Stimulated activated naive B cell treated with anti-CD40 and anti-IgM and Interleukin-4, amounts not matched to agents 10 μg/mL and 1 μg/mL and 100 μg/mL, for 72 hours (primary cell): ENCODE measurements around the gene ARHGAP12.

Source experiments
- ATAC-seq, 2 donors: fragments of 150-1000 bp; cut with Tn5 transposase; replicated peaks; 2 replicates each; pipeline ENCODE4 v1.10.0; 2021; ENCODE audit warnings: moderate library complexity in 1 of 2
- DNase-seq: peaks from one replicate; pipeline ENCODE4 v3.0.0; 2021
- H3K27ac Mint-ChIP-seq: one replicate; pipeline ENCODE4 v1.8.0; 2022; ENCODE audit warnings: mild to moderate bottlenecking, mixed read lengths
- H3K27me3 Mint-ChIP-seq, 2 donors: one replicate each; pipeline ENCODE4 v1.8.0; 2022; ENCODE audit warnings: mixed read lengths in 2 of 2
- H3K36me3 Mint-ChIP-seq, 2 donors: one replicate each; pipeline ENCODE4 v1.8.0; 2022; ENCODE audit warnings: mixed read lengths in 2 of 2, mild to moderate bottlenecking in 1 of 2
- H3K4me1 Mint-ChIP-seq, 2 donors: one replicate each; pipeline ENCODE4 v1.8.0; 2022; ENCODE audit warnings: mixed read lengths in 2 of 2, mild to moderate bottlenecking in 1 of 2
- H3K4me3 Mint-ChIP-seq, 2 donors: one replicate each; pipeline ENCODE4 v1.8.0; 2022; ENCODE audit warnings: mild to moderate bottlenecking in 2 of 2, mixed read lengths in 2 of 2, moderate library complexity in 1 of 2
- H3K9me3 Mint-ChIP-seq, 2 donors: one replicate each; pipeline ENCODE4 v1.8.0; 2022; ENCODE audit warnings: mixed read lengths in 2 of 2, mild to moderate bottlenecking in 1 of 2

Gene ARHGAP12

GRCh38 chr10:31958856-31959255, 30.2 kb upstream of the ARHGAP12 start:
- Mint-ChIP-seq H3K4me1 (peaks cover 15 to 19% of the 10 kb centered on the region in 2 donors), H3K36me3 (peaks cover 18 to 20% of the 10 kb centered on the region in 2 donors)

DNA sequence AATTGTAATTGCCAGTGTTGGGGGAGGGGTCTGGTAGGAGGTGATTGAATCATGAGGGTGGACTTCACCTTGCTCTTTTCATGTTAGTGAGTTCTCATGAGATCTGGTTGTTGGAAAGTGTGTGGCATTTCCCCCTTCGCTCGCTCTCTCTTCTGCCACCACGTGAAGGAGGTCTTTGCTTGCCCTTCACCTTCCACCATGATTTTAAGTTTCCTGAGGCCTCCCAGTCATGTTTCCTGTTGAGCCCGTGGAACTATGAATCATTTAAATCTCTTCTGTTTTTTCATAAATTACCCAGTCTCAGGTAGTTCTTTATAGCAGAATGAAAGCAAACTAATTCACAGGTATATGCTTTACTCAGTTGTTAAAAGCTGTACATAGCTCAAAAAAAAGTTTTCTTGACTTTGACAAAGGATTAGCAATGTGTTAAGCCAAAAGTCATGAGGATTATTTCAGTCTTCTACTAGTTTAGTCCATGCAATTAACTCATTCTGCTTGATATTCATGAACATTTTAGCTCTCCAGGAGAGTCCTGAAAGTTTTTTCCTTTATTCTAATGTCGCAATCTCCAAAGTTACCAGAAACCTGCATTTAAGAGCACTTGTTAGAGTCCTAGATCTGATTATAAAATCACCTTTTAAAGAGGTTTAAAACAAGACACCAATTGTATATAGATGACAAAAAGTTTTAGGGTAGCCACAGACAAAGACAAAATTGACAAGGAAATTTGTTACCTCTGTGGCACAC, 27.7 kb upstream of the ARHGAP12 start:
- H3K27me3 Mint-ChIP-seq: no peaks in the 10 kb centered on the region
- no peak overlapping the region for H3K4me3 Mint-ChIP-seq
- H3K36me3 Mint-ChIP-seq: peaks cover 16 to 18% of the 10 kb centered on the region in 2 donors
- peaks cover 11 to 16% of the 10 kb centered on the region in 2 donors for H3K9me3 Mint-ChIP-seq
- DNase-seq (no peak), ATAC-seq (no peak)
- H3K4me1 Mint-ChIP-seq: peaks cover 7 to 16% of the 10 kb centered on the region in 2 donors
- no peak overlapping the region for H3K27ac Mint-ChIP-seq

More at GRCh38 chr10:31958856-31959255, 30.2 kb upstream of the ARHGAP12 start:
- Mint-ChIP-seq H3K9me3 (peaks cover 12 to 16% of the 10 kb centered on the region in 2 donors), H3K4me3 (no peak overlapping the region), H3K27ac (no peak overlapping the region), H3K27me3 (no peaks in the 10 kb centered on the region)
- ATAC-seq: no peak
- DNase-seq: no peak

GRCh38 chr10:31954410-31955191, 26.0 kb upstream of the ARHGAP12 start:
- Mint-ChIP-seq H3K4me1 (peaks cover 4 to 18% of the 10 kb centered on the region in 2 donors), H3K27me3 (no peaks in the 10 kb centered on the region), H3K36me3 (peaks cover 16 to 18% of the 10 kb centered on the region in 2 donors), H3K27ac (no peak overlapping the region), H3K4me3 (no peak overlapping the region), H3K9me3 (peaks cover 16% of the 10 kb centered on the region in 2 donors)
- no peak for ATAC-seq
- no peak for DNase-seq

- Mint-ChIP-seq H3K27ac (no peak overlapping the region), H3K4me3 (no peak overlapping the region), H3K27me3 (no peaks in the 10 kb centered on the region), H3K36me3 (peaks cover 16 to 18% of the 10 kb centered on the region in 2 donors), H3K4me1 (peaks cover 4 to 18% of the 10 kb centered on the region in 2 donors), H3K9me3 (peaks cover 16% of the 10 kb centered on the region in 2 donors)
- ATAC-seq (no peak), DNase-seq (no peak)
Measured at GRCh38 chr10:31953480-31953879, 24.8 kb upstream of the ARHGAP12 start.

GRCh38 chr10:31953080-31953479, 24.4 kb upstream of the ARHGAP12 start:
- no peaks in the 10 kb centered on the region for H3K27me3 Mint-ChIP-seq
- H3K4me3 Mint-ChIP-seq: no peak overlapping the region
- no peak for ATAC-seq
- H3K27ac Mint-ChIP-seq: no peak overlapping the region
- H3K36me3 Mint-ChIP-seq: peaks cover 16 to 18% of the 10 kb centered on the region in 2 donors
- no peak for DNase-seq
- peaks cover 16% of the 10 kb centered on the region in 2 donors for H3K9me3 Mint-ChIP-seq
- H3K4me1 Mint-ChIP-seq: peaks cover 4 to 18% of the 10 kb centered on the region in 2 donors

- ATAC-seq (no peak), DNase-seq (no peak)
- peaks cover 4 to 18% of the 10 kb centered on the region in 2 donors for H3K4me1 Mint-ChIP-seq
- no peaks in the 10 kb centered on the region for H3K27me3 Mint-ChIP-seq
- H3K27ac Mint-ChIP-seq: no peak overlapping the region
- H3K4me3 Mint-ChIP-seq: no peak overlapping the region
- H3K36me3 Mint-ChIP-seq: peaks cover 16 to 18% of the 10 kb centered on the region in 2 donors
- H3K9me3 Mint-ChIP-seq: peaks cover 16% of the 10 kb centered on the region in 2 donors
Measured at GRCh38 chr10:31952066-31952465, 23.4 kb upstream of the ARHGAP12 start.

- no peaks in the 10 kb centered on the region for H3K27me3 Mint-ChIP-seq
- no peak overlapping the region for H3K27ac Mint-ChIP-seq
- no peak for ATAC-seq
- H3K36me3 Mint-ChIP-seq: peaks cover 4 to 6% of the 10 kb centered on the region in 2 donors
- DNase-seq: no peak
- no peak overlapping the region for H3K4me3 Mint-ChIP-seq
- peaks cover 4 to 10% of the 10 kb centered on the region in 2 donors for H3K9me3 Mint-ChIP-seq
- H3K4me1 Mint-ChIP-seq: peaks cover 4 to 18% of the 10 kb centered on the region in 2 donors
Measured at GRCh38 chr10:31949266-31949665, 20.6 kb upstream of the ARHGAP12 start.

GRCh38 chr10:31948021-31948420, 19.4 kb upstream of the ARHGAP12 start:
- DNase-seq (no peak), ATAC-seq (no peak)
- H3K36me3 Mint-ChIP-seq: no peaks in the 10 kb centered on the region
- peaks cover 0 to 5% of the 10 kb centered on the region in 2 donors for H3K9me3 Mint-ChIP-seq
- no peak overlapping the region for H3K27ac Mint-ChIP-seq
- H3K4me1 Mint-ChIP-seq: peaks cover 4 to 18% of the 10 kb centered on the region in 2 donors
- no peaks in the 10 kb centered on the region for H3K27me3 Mint-ChIP-seq
- no peak overlapping the region for H3K4me3 Mint-ChIP-seq

DNA sequence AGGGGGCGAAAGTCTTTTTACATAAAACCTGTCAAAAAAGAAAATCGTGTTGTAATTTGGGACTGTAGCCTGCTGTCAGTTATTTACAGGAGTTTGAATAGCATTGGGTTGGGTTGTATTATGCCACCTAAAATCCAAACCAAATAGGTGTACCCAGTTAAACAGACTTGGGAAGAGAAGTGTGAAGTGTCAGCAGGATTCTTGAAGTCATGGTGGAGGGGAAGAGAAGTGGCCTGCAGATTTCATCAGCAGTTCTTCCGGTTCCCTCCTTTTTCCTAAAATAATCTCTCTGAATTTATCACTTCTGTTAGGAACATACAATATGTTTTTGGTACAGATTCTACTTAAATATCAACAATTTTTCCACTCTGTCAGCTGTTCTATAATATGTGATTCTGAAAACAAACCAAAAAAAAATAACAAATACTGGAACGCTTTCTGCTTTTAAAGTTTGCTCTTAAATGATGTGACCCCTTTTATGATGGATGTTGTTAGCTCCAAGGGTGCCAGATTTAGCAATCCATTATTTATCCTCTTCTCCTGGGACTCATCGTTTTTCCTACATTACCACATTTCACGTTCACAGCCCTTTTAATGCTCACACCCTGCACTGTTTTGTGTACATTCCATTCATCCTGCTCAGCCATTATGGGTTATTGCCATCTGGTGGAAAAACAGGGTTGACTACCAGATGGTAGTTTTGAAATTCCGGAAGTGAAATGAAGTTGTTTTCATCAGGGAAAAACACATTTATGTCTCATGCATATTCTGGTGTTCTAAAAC, 18.7 kb upstream of the ARHGAP12 start:
- no peaks in the 10 kb centered on the region for H3K27me3 Mint-ChIP-seq
- no peaks in the 10 kb centered on the region for H3K36me3 Mint-ChIP-seq
- no peak overlapping the region for H3K27ac Mint-ChIP-seq
- no peak for ATAC-seq
- peaks cover 1 to 13% of the 10 kb centered on the region in 2 donors for H3K4me1 Mint-ChIP-seq
- no peak for DNase-seq
- no peak overlapping the region for H3K4me3 Mint-ChIP-seq
- H3K9me3 Mint-ChIP-seq: peaks cover 0 to 5% of the 10 kb centered on the region in 2 donors

- no peak overlapping the region for H3K4me3 Mint-ChIP-seq
- no peak for ATAC-seq
- no peaks in the 10 kb centered on the region for H3K36me3 Mint-ChIP-seq
- no peaks in the 10 kb centered on the region for H3K9me3 Mint-ChIP-seq
- no peaks in the 10 kb centered on the region for H3K27me3 Mint-ChIP-seq
- no peaks in the 10 kb centered on the region for H3K4me1 Mint-ChIP-seq
- H3K27ac Mint-ChIP-seq: no peak overlapping the region
- DNase-seq: no peak
Measured at GRCh38 chr10:31945392-31945791, 16.8 kb upstream of the ARHGAP12 start.

DNA sequence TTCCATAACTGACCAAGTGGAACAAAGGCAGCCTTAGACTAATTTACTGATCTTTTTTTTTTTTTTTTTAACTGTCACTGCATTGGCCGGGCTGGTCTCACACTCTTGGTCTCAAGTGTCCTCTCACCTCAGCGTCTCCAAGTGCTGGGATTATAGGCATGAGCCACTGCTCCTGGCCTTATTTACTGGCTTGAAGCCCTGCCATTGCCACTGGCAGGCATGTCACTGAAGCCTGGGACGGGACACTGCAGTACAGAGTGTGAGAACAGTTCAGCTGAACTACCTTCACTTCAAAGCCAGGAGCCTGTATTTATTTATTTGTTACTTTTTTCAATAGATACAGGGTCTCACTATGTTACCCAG, 15.4 kb upstream of the ARHGAP12 start:
- ATAC-seq (no peak), DNase-seq (no peak)
- H3K27me3 Mint-ChIP-seq: no peaks in the 10 kb centered on the region
- peaks cover 5 to 6% of the 10 kb centered on the region in 2 donors for H3K4me1 Mint-ChIP-seq
- H3K4me3 Mint-ChIP-seq: no peak overlapping the region
- H3K36me3 Mint-ChIP-seq: no peaks in the 10 kb centered on the region
- H3K9me3 Mint-ChIP-seq: no peaks in the 10 kb centered on the region
- no peak overlapping the region for H3K27ac Mint-ChIP-seq

- no peak overlapping the region for H3K27ac Mint-ChIP-seq
- no peak for DNase-seq
- no peaks in the 10 kb centered on the region for H3K36me3 Mint-ChIP-seq
- no peak overlapping the region for H3K4me3 Mint-ChIP-seq
- peaks cover 5 to 6% of the 10 kb centered on the region in 2 donors for H3K4me1 Mint-ChIP-seq
- no peaks in the 10 kb centered on the region for H3K27me3 Mint-ChIP-seq
- no peak for ATAC-seq
- H3K9me3 Mint-ChIP-seq: no peaks in the 10 kb centered on the region
Measured at GRCh38 chr10:31942892-31943291, 14.3 kb upstream of the ARHGAP12 start.

GRCh38 chr10:31942435-31942834, 13.8 kb upstream of the ARHGAP12 start:
- Mint-ChIP-seq H3K4me3 (no peak overlapping the region), H3K9me3 (no peaks in the 10 kb centered on the region), H3K27ac (no peak overlapping the region), H3K36me3 (no peaks in the 10 kb centered on the region), H3K27me3 (no peaks in the 10 kb centered on the region), H3K4me1 (peaks cover 5 to 6% of the 10 kb centered on the region in 2 donors)
- no peak for DNase-seq
- no peak for ATAC-seq
